Measurements from ENCODE around the gene MRNIP. TPM values are rescaled to one million over a fixed set of nuclear protein-coding genes. Genes with fewer than 3 reads are reported as not detected.
"Not testable (repeated sequence)": the region's sequence is repeated elsewhere in the genome, so short reads cannot be mapped to it uniquely, and the experiment has no call there.

The MRNIP gene
- total RNA-seq, 2 donors from 2014 or later = 11.1 to 12.7 TPM

- DNase-seq; intact Hi-C loops (cut with DNase I); ATAC-seq: not testable (repeated sequence)
Observed at GRCh38 chr5:179789278-179789677, 69.3 kb downstream of the MRNIP start.

GRCh38 chr5:179788193-179788854 lies 70.3 kb downstream of the MRNIP start:
- intact Hi-C loops (cut with DNase I) = no loop called here
- ATAC-seq (no peak), DNase-seq (no peak)

Small RNAs within 50 kb of the gene (microRNA-seq; reads per million reads assigned to microRNA genes)
- 1.0 to 1.1 reads per million in 2 donors for gene MIR1229

Other genes starting within 250 kb of the MRNIP start
- gene HNRNPH1, start 235.1 kb downstream of the MRNIP start, total RNA-seq = 100 to 1,000 TPM; 235 to 273 TPM
- gene CBY3, start 177.8 kb downstream of the MRNIP start, total RNA-seq = not detected
- gene CANX, start 159.8 kb downstream of the MRNIP start, total RNA-seq = 100 to 1,000 TPM; 446 to 550 TPM
- 10 to 100 TPM; 11.9 to 15.3 TPM for gene MAML1, start 126.0 kb downstream of the MRNIP start, total RNA-seq
- 10 to 100 TPM; 13.9 to 16.1 TPM for gene LTC4S, start 64.8 kb downstream of the MRNIP start, total RNA-seq
- 10 to 100 TPM; 66.5 to 85.9 TPM for gene MGAT4B, start 52.0 kb downstream of the MRNIP start, total RNA-seq
- 100 to 1,000 TPM; 302 to 316 TPM for gene SQSTM1, start 37.9 kb downstream of the MRNIP start, total RNA-seq
- 10 to 100 TPM; 43.5 to 53.5 TPM for gene TBC1D9B, start 49.1 kb upstream of the MRNIP start, total RNA-seq
- 10 to 100 TPM; 45.6 to 67.2 TPM for gene RNF130, start 212.9 kb upstream of the MRNIP start, total RNA-seq

Measured in left cardiac atrium (tissue), 4 donors.